Glomerular endothelial cell (primary cell): ENCODE measurements around the gene SLC36A4. TPM values are rescaled to one million over a fixed set of nuclear protein-coding genes. Genes with fewer than 3 reads are reported as not detected.
"Not testable (repeated sequence)": the region's sequence is repeated elsewhere in the genome, so short reads cannot be mapped to it uniquely, and the experiment has no call there.

Experiments used
- DNase-seq: peaks from one replicate; pipeline ENCODE4 v3.0.0-alpha.2; 2011; ENCODE audit warnings: low read depth, low spot score; ENCODE audit errors: extremely low read depth
- total RNA-seq: library from RNA; depleted of rRNA; stranded (reverse); fragments of >200 nt; gene quantifications from 2 replicates; pipeline ENCODE4 v1.2.3, GENCODE V29; 2015

SLC36A4 gene
- total RNA-seq, result 11.6 and 13.1 TPM in 2 replicates

DNA sequence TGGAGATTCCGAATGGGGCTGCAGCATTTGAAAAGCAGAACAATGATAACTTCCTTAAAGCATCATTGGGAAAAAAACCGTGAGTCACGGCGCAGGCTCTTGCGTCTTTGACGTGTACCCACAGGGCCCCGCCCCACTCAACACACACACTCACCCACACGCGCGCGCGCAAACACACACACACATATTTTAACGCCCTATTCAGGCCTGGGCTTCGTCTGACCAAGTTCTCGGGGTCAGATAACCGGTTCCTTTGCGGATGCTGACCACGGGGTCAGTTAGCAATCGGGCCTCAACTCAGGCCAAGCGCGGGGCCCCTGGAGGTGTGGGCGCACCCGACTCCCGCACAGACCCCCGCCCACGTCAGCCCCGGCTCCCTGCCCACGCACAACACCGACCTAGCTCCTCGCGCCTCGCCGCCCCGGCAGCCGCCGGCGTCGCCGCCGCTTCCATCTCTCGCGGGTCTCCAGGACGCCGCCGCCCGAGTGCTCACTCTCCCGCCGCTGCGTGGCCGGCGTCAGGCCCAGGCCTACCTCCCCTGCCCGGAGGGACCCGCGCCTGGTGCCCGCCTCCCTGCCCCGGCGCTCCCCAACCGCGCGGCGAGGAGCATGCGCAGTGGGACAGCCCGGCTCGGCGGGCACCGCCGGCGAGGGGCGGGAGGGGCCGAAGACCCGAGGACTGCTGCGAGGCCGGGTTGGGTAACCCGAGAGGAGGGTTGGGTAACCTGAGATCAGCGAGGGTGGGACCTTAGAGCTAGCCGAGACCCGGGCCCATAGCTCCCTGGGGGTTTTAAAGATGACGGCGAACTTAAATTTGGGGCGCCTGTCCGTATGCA is at the start of gene SLC36A4:
Gene SLC36A4, minus strand, starts transcription at position 612 of the 835 bp plus-strand sequence. Its CDS starts 159 bp downstream, at position 453.
- peak; percentile 68 for DNase-seq

DNA sequence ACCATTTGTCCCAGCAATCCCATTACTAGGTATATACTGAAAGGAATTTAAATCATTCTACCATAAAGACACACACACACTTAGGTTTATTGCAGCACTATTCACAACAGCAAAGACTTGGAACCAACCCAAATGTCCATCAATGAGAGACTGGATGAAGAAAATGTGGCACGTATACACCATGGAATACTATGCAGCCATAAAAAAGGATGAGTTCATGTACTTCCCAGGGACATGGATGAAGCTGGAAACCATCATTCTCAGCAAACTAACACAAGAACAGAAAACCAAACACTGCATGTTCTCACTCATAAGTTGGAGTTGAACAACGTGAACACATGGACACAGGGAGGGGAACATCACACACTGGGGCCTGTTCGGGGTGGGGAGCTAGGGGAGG is 49.0 kb upstream of the SLC36A4 start:
- DNase-seq, result not testable (repeated sequence)

DNA sequence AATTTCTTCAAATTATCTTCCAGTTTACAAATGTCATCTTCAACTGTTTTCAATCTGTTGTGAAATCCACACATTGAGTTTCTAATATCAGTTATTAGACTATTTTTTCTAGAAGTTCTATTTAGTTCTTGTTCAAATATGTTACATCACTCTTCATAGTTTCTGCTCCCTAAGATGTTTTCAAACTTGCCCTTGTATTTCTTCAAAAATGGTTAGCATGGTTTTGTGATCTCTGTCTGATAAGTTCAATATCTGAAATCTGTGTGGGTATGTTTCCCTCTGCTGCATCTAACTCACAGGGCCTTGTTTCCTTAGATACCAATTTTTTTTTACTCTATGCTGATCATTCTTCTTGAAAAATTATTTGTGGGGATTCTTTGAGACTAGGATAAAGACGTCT is 46.2 kb upstream of the SLC36A4 start:
- DNase-seq, result no peak

DNA sequence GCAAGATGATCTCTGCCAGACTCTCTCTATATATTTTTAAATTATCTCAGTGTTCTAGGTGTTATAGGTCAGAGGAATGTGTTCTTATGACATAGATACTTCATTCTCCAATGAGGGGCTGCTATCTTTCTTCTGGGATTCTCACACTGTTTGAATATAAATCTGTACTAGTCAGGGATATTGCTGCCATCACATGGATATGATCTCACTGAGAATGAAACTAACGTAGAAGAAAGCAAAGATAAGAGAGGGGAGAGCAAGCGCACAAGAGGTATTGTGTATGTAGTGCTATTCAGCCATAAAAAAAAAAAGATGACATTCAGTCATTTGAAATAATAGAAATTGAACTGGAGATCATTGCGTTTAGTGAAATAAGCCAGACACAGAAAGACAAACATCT is 42.2 kb upstream of the SLC36A4 start:
- no peak for DNase-seq

DNA sequence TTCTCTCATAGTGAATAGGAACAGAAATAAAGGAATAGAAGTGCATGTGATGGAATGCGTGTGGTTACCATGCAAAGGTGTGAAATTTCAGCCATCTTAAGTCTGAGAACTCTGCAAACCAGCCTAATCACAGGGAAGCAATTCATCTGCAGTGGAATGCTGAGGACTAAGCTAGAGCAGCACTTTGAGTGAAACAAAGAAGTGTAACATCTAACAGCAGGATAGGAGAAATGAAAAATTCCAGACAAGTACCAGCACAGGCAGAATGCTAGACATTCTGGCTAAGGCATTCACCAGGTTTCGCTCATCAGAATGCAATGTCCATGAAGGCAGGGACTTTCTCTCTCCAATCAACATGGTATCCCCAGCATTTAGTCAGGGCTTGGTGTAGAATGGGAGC is 41.2 kb upstream of the SLC36A4 start:
- no peak for DNase-seq

DNA sequence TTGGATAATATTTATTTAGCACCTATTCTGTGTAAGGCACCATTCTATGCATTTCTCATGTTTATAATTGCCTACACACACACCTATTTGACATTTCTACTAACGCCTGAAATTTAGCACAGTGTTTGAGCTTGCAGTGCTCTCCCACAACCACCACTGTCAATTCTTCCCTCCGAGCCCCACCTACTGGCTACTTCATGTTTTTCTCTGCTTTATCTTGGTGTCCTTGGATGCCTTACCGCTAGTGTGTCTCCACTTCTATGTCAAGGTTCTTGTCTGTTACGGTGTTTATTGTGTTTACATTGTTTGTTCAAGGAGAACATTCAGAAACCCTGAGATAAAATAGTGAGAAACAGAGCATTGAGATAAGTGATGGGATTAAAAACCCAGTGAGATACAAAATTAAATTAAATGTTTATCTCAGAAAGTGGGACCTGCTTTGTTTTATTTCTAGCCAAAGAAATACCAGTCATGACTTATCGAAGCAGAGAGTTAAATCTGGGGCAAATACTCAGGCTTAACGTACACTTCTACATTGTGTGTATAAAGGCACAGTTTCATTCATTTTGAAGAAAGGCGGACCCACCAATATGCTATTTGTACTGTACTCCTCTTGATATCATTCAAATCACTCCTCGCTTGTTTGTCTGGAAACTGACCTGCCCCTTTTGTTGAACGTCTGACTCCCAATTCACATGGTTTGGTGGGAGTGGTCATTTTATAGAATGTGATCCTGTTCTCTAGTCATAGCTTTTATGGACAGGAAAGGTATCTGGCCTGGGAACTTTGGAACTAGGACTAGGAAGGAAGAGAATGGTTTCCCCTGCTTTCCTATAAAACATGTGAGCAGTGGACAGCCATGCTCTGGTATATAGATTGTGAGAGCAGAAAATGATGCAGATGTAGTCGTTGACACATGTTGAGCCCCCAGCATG is 39.2 kb upstream of the SLC36A4 start:
- DNase-seq, result no peak

DNA sequence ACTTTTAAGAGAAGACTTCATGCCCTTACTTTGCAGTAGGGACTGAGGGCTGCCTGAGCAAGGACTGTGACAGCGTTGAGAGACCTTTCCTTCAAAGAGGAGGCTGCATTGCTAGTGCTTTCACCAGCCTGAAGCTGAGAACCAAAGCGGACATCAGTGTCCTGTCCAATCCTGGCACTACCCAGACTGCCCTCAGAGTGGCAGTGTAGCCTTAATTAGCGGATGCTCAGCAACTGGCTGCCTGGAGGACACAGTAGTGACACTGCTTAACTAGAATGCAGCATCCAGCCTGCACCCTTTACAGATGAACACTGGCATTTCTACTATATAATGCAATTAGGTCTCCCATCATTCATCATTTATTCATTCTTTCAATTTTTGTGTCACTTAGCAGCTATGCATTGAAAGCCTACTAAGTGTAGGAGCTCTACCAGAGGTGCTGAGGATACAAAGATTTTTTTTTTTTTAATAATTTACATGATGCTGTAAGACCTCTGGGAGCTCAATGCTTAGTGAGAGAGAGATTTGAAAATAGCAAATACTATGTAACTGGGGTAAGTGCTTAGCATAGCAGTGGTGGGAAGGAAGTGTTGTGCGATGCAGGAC is 36.9 kb upstream of the SLC36A4 start:
- DNase-seq, result peak; percentile 41

DNA sequence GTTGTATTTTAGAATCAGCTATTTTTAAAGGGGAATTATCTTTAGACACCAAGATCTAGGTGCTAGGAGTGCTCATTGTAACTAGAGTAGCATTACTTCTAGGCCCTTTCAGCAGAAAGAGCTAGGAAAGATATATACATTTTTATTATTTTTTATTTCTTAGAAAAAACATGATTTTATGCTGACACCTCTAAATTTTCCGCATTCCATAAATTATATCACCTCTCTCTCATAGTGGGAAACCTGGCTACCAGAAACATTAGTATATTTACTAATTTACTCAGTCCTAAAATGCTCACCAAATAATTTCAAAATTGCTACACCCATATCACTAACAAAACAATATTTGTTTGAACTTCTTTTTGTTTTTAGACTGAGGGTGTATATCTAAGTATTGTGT is 32.1 kb upstream of the SLC36A4 start:
- no peak for DNase-seq

DNA sequence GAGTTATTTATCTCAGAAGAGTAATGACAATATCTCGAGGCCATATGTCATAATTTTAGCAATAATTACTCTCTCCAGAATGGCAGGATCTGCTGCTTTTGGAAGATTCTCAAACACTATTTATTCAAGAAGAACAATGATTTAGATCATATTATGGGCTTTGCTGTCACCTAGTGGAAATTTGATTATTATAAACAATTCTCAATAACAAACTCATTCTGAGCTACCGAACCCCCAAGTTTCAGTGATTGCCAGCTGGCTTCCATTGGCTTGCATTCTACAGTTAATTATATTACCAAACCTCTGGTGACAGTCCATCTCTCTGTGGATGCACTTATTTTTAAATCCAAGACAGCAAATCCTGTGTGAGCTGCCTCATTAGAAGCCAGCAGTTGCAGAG is 27.9 kb upstream of the SLC36A4 start:
- DNase-seq, result no peak

DNA sequence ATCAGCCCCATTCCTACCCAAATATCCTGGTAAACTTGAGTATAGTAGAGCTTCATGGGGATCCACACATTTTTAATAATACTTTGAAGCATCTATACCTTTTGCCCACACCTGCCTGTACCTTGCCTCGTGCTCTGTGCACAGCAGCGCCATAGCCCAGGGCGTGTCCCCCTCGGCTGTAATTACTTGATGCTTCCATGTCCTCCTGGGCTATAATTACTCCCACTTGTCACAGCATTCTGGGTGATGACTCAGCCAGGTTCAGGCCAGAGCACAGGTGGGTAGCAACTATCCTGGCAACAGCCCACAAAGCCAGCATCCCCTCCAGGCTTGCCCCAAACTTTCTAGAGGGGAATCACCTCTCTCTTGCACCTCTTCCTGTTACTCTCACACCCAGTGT is 23.7 kb upstream of the SLC36A4 start:
- no peak for DNase-seq

DNA sequence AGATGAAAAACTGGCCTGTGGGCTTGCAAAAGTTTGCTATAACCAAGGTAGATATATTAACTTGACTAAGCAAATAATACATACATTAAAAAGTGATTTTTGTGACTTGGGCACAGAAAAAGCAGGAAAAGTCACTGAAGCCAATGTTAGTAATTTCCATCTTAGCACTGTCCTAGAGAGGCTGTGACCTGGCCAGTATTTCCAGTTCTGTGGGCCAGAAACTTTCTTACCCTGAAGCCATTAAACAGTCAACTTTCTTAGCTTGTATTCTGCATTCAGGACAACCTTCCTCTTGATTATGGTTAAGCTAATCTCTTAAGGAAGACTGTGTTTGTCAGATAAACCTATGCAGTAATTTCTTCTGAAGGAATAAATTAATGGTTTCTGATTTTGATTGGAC is 22.3 kb upstream of the SLC36A4 start:
- DNase-seq, result no peak

DNA sequence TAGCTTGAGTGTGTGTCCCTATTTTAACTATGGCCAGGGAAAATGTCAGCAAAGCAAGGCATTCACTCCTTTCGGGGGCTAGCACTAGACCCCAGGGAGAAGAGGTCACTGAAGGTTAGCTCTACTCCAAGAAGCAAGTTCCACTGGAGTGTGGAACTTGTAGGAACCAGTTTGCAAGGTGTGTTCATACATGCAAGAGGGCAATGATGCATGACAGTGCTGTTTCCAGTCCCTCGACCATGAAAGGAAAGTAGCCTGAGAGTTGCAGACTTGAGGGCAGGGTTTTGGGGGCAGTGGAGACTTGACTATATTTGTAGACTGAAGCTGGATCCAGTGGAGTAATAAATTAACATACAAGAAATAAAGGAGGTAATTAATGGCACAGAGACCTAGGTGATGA is 21.6 kb upstream of the SLC36A4 start:
- no peak for DNase-seq

DNA sequence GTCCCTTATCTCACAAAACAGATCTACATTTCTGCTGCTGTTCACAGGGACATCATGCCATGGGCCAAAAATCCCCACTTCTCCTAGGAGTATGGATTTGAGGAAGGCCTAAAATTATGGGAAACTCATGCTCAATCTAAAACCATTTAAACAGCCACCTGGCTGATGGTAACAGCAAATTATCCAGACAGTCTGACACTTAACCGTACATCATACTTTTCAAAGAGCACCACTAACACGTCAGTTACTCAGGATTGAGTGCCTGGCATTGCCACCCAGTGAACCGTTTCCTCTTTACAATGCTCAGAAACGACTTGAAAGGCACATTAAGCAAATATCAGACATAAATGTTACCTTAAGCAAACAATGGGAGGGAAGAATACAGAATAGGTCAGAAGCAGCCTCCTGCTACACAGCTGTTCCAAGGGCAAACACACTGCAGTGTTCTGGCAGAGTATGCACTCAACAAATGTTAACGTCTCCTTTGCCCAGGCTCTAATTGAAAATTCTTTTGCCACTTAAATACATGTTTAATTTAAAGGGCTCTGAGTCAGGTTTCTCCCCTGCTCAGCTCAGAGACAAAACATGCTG is 18.8 kb upstream of the SLC36A4 start:
- DNase-seq, result no peak

DNA sequence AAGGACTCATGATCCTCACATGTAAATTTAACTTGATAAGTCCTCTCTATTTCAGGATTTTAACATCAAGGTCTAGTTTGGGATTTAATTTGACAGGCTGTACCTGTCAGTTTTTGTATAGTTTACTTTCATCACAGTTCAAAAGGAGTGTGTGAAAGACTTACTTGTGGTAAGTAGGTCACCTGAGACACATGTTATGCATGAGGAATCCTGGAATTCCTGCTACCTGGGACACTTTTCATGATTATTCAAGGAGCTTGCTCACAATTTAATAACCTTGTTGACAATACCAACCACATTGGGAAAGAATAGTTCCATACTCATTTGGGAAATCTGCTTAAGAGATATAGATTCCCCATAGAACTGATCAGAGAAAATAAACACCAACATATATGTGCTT is 15.8 kb upstream of the SLC36A4 start:
- DNase-seq, result no peak

DNA sequence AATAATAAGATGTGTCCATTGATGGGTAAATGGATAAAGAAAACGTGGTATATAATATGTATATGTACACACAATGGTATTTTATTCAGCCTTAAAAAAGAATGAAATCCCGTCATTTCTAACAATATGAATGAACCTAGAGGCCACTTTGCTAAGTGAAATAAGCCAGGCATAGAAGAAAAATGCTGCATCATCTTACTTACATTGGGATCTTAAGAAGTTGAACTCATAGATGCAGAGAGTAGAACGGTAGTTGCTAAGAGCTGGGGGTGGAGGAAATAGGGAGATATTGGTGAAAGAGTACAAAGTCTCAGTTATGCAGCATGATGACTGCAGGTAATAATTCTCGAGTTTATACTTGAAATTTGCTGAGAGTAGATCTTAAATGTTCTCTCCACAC is 14.3 kb upstream of the SLC36A4 start:
- no peak for DNase-seq

DNA sequence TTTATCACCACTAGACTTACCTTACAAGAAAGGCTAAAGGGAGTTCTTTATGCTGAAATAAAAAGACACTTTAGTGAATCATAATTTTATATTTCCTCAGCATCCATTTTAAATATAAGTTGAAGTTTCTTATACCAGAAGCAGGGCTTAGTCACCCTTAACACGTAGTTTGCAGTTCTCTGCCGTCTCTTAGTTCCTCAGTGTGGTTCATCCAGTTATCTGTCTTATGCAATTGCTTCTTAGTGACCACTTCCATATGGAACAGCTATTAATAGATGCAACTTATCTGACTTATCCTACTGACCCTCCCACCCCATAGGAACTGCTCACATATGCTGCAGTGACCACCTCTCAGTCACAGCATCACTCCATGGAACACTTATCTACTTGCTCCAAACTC is 11.7 kb upstream of the SLC36A4 start:
- DNase-seq, result no peak

DNA sequence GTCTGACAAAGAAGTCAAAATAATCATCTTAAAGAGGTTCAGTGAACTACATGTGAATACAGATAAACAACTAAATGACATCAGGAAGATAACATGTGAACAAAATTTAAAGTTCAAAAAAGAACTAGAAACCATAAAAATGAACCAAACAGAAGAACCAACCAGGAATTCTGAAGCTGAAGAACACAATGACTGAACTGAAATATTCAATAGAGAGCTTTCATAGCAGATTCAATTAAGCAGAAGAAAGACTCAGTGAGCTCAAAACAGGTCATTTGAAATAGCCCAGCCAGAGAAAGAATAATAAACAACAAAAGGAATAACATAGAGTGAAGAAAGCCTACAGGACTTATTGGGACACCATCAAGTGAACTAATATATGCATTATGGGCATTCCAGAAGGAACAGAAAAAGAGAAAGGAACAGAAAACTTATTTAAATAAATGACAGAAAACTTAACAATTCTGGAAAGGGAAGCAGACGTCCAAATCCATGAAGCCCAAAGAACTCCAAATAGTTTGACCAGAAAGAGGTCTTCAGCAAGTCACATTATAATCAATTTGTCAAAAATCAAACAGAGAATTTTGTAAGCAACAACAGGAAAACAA is 11.0 kb upstream of the SLC36A4 start:
- no peak for DNase-seq

DNA sequence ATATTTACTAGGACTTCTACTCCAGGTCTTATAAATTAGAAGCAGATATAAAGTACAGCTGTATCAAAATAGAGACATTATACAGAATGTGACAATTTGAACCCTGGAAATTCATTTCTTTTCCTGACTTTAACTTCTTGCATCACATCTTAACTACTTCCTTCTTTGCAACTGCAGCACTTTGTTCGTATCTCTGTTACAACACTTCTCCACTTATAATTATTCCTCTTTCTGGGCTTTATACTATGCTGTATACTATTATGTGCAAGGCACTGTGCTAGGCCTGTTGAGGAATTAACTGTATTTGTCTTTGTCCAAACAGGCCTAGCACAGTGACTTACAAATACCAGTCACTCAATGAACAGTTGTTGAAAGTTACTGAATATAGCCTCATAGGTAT is 1.8 kb upstream of the SLC36A4 start:
- no peak for DNase-seq

DNA sequence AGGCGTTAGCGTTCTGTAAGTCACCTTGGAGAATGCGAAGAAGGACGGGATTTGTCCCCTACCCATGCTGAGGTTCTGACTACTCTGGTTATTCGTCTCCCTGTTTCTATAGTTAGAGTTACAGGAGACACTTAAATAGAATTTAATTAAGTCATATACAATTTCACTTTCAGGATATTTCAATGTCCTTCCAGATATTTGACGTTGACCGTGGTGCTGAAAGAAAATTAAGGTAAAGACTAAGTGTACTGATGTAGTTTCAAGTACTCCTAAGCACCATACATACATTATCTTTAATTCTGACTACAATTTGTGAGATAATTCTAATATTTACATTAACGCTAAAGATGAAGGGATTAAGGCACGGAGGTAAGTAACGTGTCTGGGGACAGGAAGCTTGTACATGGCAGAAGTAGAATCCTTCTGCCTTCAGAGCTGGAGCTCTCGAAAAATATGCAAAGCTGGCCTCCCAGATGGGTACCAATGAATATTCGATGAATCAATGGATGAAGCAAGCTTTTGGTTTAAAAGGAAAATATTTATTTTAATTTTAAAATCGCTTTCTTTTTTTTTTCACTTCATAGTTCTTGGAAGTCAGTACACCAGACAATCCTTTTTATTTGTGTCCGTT is 539 bp upstream of the SLC36A4 start:
- DNase-seq, result peak; percentile 25

DNA sequence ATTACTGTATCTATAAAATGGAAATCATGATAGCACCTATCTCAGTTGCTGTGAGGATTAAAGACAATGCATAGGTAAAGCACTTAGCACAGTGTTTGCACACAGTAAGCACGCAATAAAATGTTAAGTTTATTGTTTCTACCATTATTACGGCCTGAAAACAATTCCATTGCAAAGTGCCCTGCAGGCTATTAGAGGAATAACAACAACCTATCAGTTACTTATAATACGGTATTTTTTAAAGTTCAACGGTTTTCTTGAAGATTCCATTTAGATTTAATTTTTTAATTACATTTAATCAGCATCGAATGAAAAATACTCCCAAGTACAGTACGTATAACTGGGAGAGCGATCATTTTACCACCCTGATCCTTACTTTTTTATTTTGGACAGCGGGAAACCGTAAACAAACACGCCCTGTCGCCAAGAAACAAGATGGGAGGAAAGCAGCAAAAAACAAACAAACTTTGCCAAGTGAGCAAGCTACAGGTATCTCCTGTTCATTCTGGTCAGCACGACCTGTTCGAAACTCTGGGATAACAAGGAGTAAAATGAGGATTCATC is 893 bp downstream of the SLC36A4 start:
- DNase-seq, result peak; percentile 61
